Measurements from ENCODE around the gene RAP1A.

RAP1A gene

GRCh38 chr1:111619635-111620440, at the start of gene RAP1A:
RAP1A (plus strand) TSS chr1:111619789; CDS start chr1:111691361, 71,572 bp downstream.
- peak; percentile 75 for DNase-seq (ENCODE audit: low read depth)

GRCh38 chr1:111569913-111570312, 49.7 kb upstream of the RAP1A start:
- DNase-seq (ENCODE audit: low read depth), result no peak

- DNase-seq (ENCODE audit: low read depth), result no peak
Observed at GRCh38 chr1:111570781-111571181, 48.8 kb upstream of the RAP1A start.

- no peak for DNase-seq (ENCODE audit: low read depth)
Observed at GRCh38 chr1:111571239-111571638, 48.4 kb upstream of the RAP1A start.

GRCh38 chr1:111571987-111572386, 47.6 kb upstream of the RAP1A start:
- DNase-seq (ENCODE audit: low read depth), result no peak

- DNase-seq (ENCODE audit: low read depth), result no peak
Observed at GRCh38 chr1:111576547-111576946, 43.0 kb upstream of the RAP1A start.

- no peak for DNase-seq (ENCODE audit: low read depth)
Observed at GRCh38 chr1:111577814-111578213, 41.8 kb upstream of the RAP1A start.

- no peak for DNase-seq (ENCODE audit: low read depth)
Observed at GRCh38 chr1:111581166-111581565, 38.4 kb upstream of the RAP1A start.

- no peak for DNase-seq (ENCODE audit: low read depth)
Observed at GRCh38 chr1:111582016-111582415, 37.6 kb upstream of the RAP1A start.

GRCh38 chr1:111582644-111583618, 36.7 kb upstream of the RAP1A start:
- no peak for DNase-seq (ENCODE audit: low read depth)

- DNase-seq (ENCODE audit: low read depth), result no peak
Observed at GRCh38 chr1:111585447-111586086, 34.0 kb upstream of the RAP1A start.

GRCh38 chr1:111586112-111586511, 33.5 kb upstream of the RAP1A start:
- no peak for DNase-seq (ENCODE audit: low read depth)

GRCh38 chr1:111587509-111588174, 31.9 kb upstream of the RAP1A start:
- no peak for DNase-seq (ENCODE audit: low read depth)

- DNase-seq (ENCODE audit: low read depth), result no peak
Observed at GRCh38 chr1:111591937-111592336, 27.7 kb upstream of the RAP1A start.

GRCh38 chr1:111592389-111593361, 26.9 kb upstream of the RAP1A start:
- DNase-seq (ENCODE audit: low read depth), result no peak

- DNase-seq (ENCODE audit: low read depth), result no peak
Observed at GRCh38 chr1:111593403-111594305, 25.9 kb upstream of the RAP1A start.

GRCh38 chr1:111594306-111594693, 25.3 kb upstream of the RAP1A start:
- no peak for DNase-seq (ENCODE audit: low read depth)

GRCh38 chr1:111595807-111596206, 23.8 kb upstream of the RAP1A start:
- no peak for DNase-seq (ENCODE audit: low read depth)

GRCh38 chr1:111596499-111596898, 23.1 kb upstream of the RAP1A start:
- no peak for DNase-seq (ENCODE audit: low read depth)

GRCh38 chr1:111597426-111597825, 22.2 kb upstream of the RAP1A start:
- no peak for DNase-seq (ENCODE audit: low read depth)

Measured in CMK (cell line).